Kidney epithelial cell (primary cell): ENCODE measurements around the gene GAB2. TPM values are rescaled to one million over a fixed set of nuclear protein-coding genes. Genes with fewer than 3 reads are reported as not detected.

ENCODE experiments used
- DNase-seq: peaks from one replicate; pipeline ENCODE4 v3.0.0-alpha.2; 2010; ENCODE audit warnings: low read depth
- H3K27me3 ChIP-seq: 2 replicates; pipeline ENCODE4 v1.6.0; 2011; ENCODE audit warnings: low read length; ENCODE audit not compliant: control insufficient read depth, insufficient read depth
- H3K36me3 ChIP-seq: 2 replicates; pipeline ENCODE4 v1.5.1; 2011; ENCODE audit warnings: low read length; ENCODE audit not compliant: control insufficient read depth, insufficient read depth
- H3K4me3 ChIP-seq: 2 replicates; pipeline ENCODE4 v1.5.1; 2011; ENCODE audit warnings: low read depth, mild to moderate bottlenecking, control low read depth, low read length
- CTCF ChIP-seq: IDR thresholded peaks from 2 replicates; pipeline ENCODE4 v1.5.1; 2011; ENCODE audit warnings: mild to moderate bottlenecking, moderate library complexity, low read length, control low read depth, inconsistent platforms; ENCODE audit not compliant: insufficient read depth, poor library complexity, severe bottlenecking
- total RNA-seq: library from RNA; depleted of rRNA; stranded (reverse); fragments of >200 nt; gene quantifications from 2 replicates; pipeline ENCODE4 v1.2.3, GENCODE V29; 2015

GAB2 gene
- total RNA-seq, 1 donor from 2014 or later, result 13.1 TPM

DNA sequence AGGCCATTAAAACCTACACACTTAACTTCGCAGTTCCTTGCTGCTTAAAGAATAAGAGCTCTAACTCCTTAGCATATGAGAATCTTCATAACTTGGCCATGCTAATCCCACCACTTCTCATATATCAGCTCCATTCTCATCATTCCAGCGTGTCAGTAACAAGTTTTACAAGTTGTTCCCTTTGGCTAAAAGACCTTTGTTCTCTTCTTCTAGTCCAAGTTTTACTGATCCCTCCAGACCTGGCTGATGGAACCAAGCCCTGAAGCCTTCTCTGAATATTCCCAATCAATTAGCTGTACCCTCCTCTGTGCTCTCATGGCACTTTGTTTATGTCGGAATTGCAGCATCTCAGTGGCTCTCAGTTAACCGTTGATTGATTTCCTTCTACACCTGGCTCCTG is 35.8 kb downstream of the GAB2 start:
- DNase-seq, result no peak
- no peaks in the 10 kb centered on the region for H3K36me3 ChIP-seq
- TF ChIP-seq CTCF, result no peak

DNA sequence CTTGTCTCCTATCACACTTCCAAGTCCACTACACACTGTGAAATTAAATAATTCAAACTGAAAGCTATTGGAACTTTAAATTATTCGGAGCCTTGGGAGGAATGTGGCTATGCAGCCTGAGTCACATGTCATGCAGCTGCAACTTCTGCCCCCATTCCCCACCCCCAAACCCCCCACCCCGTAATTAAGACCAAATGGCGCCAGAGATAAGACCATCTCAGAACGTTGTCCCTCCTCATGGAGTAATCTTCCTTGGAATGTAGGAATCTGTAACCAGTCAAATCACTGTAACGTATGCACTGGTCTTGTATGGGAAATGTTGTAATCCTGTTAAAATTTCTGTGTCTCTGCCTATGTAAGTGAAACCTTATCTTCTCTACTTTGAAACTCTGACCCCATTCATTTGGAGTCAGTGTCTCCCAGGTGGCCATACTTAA is 37.0 kb downstream of the GAB2 start:
- no peaks in the 10 kb centered on the region for H3K27me3 ChIP-seq
- no peaks in the 10 kb centered on the region for H3K36me3 ChIP-seq
- TF ChIP-seq CTCF, result no peak
- H3K4me3 ChIP-seq, result no peak overlapping the region
- no peak for DNase-seq

More for the DNA sequence above, 35.8 kb downstream of the GAB2 start:
- Histone ChIP-seq H3K4me3 (no peak overlapping the region), H3K27me3 (no peaks in the 10 kb centered on the region)

DNA sequence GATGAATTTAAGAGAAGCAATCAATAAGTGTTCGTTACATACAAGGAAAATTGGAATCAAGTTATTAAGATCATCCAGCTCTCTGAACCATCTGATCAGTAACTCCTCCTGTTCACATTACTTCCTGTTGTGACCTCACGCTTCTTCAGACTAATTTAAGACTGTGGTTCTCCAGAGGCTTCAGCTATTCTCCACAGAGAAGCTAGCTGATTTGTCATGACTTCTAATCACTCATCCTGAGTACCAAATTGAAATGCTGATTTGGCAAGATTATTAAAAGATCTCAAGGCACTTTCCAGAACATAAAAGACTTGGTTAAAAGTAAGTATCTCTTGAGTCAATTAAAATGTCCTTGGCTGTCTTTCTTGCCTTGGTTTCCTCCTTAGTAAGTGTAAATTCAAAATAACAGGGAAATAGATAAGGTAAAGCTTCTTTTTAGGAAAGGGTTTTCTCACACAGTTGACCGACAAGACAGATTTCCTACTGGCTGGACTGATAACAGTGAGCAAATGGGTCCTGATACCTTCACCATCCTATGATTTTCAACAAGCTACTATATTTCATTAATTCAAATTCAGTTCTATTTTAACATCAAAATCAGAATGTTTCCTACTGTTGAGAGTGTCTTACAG is 38.5 kb downstream of the GAB2 start:
- H3K36me3 ChIP-seq, result no peaks in the 10 kb centered on the region
- H3K27me3 ChIP-seq, result no peaks in the 10 kb centered on the region
- no peak for TF ChIP-seq CTCF
- no peak for DNase-seq
- no peak overlapping the region for H3K4me3 ChIP-seq

DNA sequence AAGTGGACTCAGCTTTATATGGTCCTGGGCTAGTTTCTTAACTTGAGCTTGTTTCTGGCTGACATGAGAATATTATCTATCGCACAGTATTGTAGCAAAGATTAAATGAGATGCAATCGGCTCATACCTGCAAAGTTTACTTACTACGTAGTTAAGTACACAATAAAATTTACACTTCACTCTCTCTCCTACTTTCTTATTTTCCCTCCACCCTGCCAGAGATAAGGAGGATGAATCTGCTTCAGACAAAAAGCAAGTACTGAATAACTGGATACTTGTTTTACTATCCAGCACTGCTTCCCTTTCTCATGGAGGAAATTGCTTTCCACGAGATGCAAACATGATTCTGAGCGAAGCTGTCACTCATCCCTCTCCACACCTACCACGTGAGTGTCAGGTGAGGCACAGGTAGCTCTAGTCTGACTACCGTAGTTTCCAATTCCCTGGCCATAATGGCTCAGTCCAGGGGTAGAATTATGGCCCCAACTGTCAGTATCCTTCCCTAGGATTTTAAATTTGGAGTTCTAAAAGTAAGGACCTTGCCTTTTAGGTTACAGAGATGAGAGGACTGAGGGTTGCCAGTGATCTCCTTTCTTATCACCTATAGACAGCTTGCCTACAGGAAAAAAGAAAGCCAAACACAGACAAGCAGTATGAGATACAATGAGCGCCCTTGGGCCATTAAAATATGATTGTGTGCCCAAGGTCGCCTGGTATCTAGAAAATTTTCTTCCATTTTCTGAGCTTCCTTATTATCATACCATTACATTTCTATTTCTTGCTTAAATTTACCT is 39.8 kb downstream of the GAB2 start:
- DNase-seq, result no peak
- H3K4me3 ChIP-seq, result no peak overlapping the region
- no peaks in the 10 kb centered on the region for H3K27me3 ChIP-seq
- no peak for TF ChIP-seq CTCF
- H3K36me3 ChIP-seq, result no peaks in the 10 kb centered on the region

GRCh38 chr11:78376858-78377257 is 40.8 kb downstream of the GAB2 start:
- no peak for TF ChIP-seq CTCF
- no peaks in the 10 kb centered on the region for H3K27me3 ChIP-seq
- no peak overlapping the region for H3K4me3 ChIP-seq
- DNase-seq, result no peak
- no peaks in the 10 kb centered on the region for H3K36me3 ChIP-seq
